HEK293 (cell line): ENCODE measurements around the gene SETDB2.
A peak's percentile ranks its signal among the peaks of the same experiment; 100 is the strongest.

Experiments
- BCL6B ChIP-seq: fragments of 450-650 bp; formaldehyde crosslinking; IDR thresholded peaks from 2 replicates; pipeline ENCODE4 v1.5.1; 2017; ENCODE audit warnings: missing biosample characterization, missing genetic modification characterization
- OSR2 ChIP-seq: fragments of 450-650 bp; formaldehyde crosslinking; IDR thresholded peaks from 2 replicates; pipeline ENCODE4 v1.5.1; 2016; ENCODE audit warnings: missing biosample characterization, missing genetic modification characterization
- PRDM10 ChIP-seq: fragments of 450-650 bp; formaldehyde crosslinking; IDR thresholded peaks from 2 replicates; pipeline ENCODE4 v1.5.1; 2016; ENCODE audit warnings: missing biosample characterization, missing genetic modification characterization
- PRDM2 ChIP-seq: fragments of 450-650 bp; formaldehyde crosslinking; IDR thresholded peaks from 2 replicates; pipeline ENCODE4 v1.5.1; 2016; ENCODE audit warnings: missing biosample characterization, missing genetic modification characterization, borderline replicate concordance
- RBAK ChIP-seq: fragments of 450-650 bp; formaldehyde crosslinking; IDR thresholded peaks from 2 replicates; pipeline ENCODE4 v1.5.1; 2016; ENCODE audit warnings: missing biosample characterization, missing genetic modification characterization
- SALL2 ChIP-seq: fragments of 450-650 bp; formaldehyde crosslinking; IDR thresholded peaks from 2 replicates; pipeline ENCODE4 v1.5.0; 2017; ENCODE audit warnings: missing biosample characterization, mild to moderate bottlenecking, missing genetic modification characterization, borderline replicate concordance
- SCRT1 ChIP-seq: fragments of 450-650 bp; formaldehyde crosslinking; IDR thresholded peaks from 2 replicates; pipeline ENCODE4 v1.5.1; 2016; ENCODE audit warnings: missing biosample characterization, missing genetic modification characterization, borderline replicate concordance
- YY1 ChIP-seq: fragments of 450-650 bp; formaldehyde crosslinking; IDR thresholded peaks from 2 replicates; pipeline ENCODE4 v1.5.1; 2018; ENCODE audit warnings: missing biosample characterization, missing genetic modification characterization
- ZBTB17 ChIP-seq: fragments of 450-650 bp; formaldehyde crosslinking; IDR thresholded peaks from 2 replicates; pipeline ENCODE4 v1.5.1; 2016; ENCODE audit warnings: missing biosample characterization, missing genetic modification characterization
- ZFP69B ChIP-seq: fragments of 450-650 bp; formaldehyde crosslinking; IDR thresholded peaks from 2 replicates; pipeline ENCODE4 v1.5.1; 2016; ENCODE audit warnings: missing biosample characterization, missing genetic modification characterization
- ZNF132 ChIP-seq: fragments of 450-650 bp; formaldehyde crosslinking; IDR thresholded peaks from 2 replicates; pipeline ENCODE4 v1.5.1; 2017; ENCODE audit warnings: missing biosample characterization, missing genetic modification characterization, borderline replicate concordance
- ZNF146 ChIP-seq: fragments of 450-650 bp; formaldehyde crosslinking; IDR thresholded peaks from 2 replicates; pipeline ENCODE4 v1.5.1; 2016; ENCODE audit warnings: missing biosample characterization, missing genetic modification characterization
- ZNF155 ChIP-seq: fragments of 450-650 bp; formaldehyde crosslinking; IDR thresholded peaks from 2 replicates; pipeline ENCODE4 v1.5.1; 2016; ENCODE audit warnings: missing biosample characterization, missing genetic modification characterization
- ZNF169 ChIP-seq: fragments of 450-650 bp; formaldehyde crosslinking; IDR thresholded peaks from 2 replicates; pipeline ENCODE4 v1.5.1; 2016; ENCODE audit warnings: missing biosample characterization, missing genetic modification characterization
- ZNF18 ChIP-seq: fragments of 450-650 bp; formaldehyde crosslinking; IDR thresholded peaks from 2 replicates; pipeline ENCODE4 v1.5.1; 2016; ENCODE audit warnings: missing biosample characterization, missing genetic modification characterization
- ZNF335 ChIP-seq: fragments of 450-650 bp; formaldehyde crosslinking; conservative IDR thresholded peaks from 2 replicates; pipeline ENCODE4 v1.5.1; 2016; ENCODE audit warnings: missing biosample characterization, missing genetic modification characterization
- ZNF426 ChIP-seq: fragments of 450-650 bp; formaldehyde crosslinking; IDR thresholded peaks from 2 replicates; pipeline ENCODE4 v1.5.1; 2017; ENCODE audit warnings: missing biosample characterization, missing genetic modification characterization, mild to moderate bottlenecking, inconsistent platforms, moderate library complexity
- ZNF488 ChIP-seq: fragments of 450-650 bp; formaldehyde crosslinking; IDR thresholded peaks from 2 replicates; pipeline ENCODE4 v1.5.1; 2016; ENCODE audit warnings: missing biosample characterization, missing genetic modification characterization
- ZNF571 ChIP-seq: fragments of 450-650 bp; formaldehyde crosslinking; IDR thresholded peaks from 2 replicates; pipeline ENCODE4 v1.5.0; 2017; ENCODE audit warnings: missing biosample characterization, missing genetic modification characterization
- ZNF776 ChIP-seq: fragments of 450-650 bp; formaldehyde crosslinking; IDR thresholded peaks from 2 replicates; pipeline ENCODE4 v1.5.0; 2017; ENCODE audit warnings: missing biosample characterization, missing genetic modification characterization, borderline replicate concordance
- TF ChIP-seq, protein P1 (sequence below): fragments of 450-650 bp; formaldehyde crosslinking; IDR thresholded peaks from 2 replicates; pipeline ENCODE4 v1.5.1; 2016; ENCODE audit warnings: missing biosample characterization, missing genetic modification characterization

Gene SETDB2

DNA sequence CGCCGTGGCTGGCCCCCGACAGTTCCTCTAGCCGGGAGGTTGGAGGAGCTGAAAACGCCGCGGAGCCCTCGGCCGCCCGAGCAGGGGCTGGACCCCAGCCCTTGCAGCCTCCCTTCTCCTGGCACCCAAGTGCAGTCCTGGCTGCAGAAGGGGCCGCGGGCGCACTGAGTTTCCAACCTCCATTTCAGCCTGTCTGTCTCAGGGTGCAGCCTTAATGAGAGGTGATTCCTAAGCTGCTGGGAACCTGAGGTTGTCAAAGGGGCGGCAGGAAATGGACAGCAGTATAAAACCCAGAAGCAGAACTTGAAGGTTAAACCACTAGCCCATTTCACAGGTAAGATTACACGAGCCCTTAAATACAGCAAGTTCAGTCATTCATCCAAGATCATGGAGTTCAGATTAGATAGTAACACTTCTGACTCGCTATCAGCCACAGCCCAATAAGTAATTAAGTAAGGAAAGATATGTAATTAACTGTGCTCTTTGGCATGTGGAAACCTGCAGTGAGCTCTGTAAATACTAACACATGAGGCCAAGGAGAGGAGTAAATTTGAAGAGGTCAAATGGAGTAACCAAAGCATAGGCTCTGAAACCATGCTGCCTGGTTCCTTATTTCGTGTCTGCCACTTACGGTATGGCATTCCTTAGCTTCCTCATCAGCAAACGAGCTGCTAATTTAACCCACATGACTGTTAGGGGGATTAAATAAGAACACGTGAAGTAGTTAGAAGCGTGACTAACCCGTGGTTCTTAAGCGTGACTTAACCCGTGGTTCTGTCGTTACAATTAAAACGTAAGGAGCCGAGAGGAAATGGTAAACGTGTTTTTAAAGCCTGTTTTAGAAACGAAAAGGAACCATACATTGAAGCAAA is 686 bp downstream of the SETDB2 start (continued):
- TF ChIP-seq BCL6B (tag by site-specific recombination) (no peak), SALL2 (no peak), ZNF132 (no peak), SCRT1 (no peak), ZNF169 (tag by site-specific recombination) (no peak), ZNF571 (tag by site-specific recombination) (no peak), ZNF335 (tag by site-specific recombination) (no peak), OSR2 (peak; percentile 99), YY1 (peak; percentile 56), PRDM10 (tag by site-specific recombination) (0 out of 2 replicates have a peak, but pooled peaks have one; percentile 38), PRDM2 (tag by site-specific recombination) (no peak), ZBTB17 (tag by site-specific recombination) (peak; percentile 14), ZNF155 (tag by site-specific recombination) (no peak), ZNF18 (no peak), RBAK (tag by site-specific recombination) (no peak), ZNF146 (0 out of 2 replicates have a peak, but pooled peaks have one; percentile 9), ZNF488 (no peak), ZFP69B (tag by site-specific recombination) (peak; percentile 49; the same call in 1 of the 2 replicates), ZNF426 (tag by site-specific recombination) (no peak), ZNF776 (tag by site-specific recombination) (no peak)
- TF ChIP-seq, protein P1, sequence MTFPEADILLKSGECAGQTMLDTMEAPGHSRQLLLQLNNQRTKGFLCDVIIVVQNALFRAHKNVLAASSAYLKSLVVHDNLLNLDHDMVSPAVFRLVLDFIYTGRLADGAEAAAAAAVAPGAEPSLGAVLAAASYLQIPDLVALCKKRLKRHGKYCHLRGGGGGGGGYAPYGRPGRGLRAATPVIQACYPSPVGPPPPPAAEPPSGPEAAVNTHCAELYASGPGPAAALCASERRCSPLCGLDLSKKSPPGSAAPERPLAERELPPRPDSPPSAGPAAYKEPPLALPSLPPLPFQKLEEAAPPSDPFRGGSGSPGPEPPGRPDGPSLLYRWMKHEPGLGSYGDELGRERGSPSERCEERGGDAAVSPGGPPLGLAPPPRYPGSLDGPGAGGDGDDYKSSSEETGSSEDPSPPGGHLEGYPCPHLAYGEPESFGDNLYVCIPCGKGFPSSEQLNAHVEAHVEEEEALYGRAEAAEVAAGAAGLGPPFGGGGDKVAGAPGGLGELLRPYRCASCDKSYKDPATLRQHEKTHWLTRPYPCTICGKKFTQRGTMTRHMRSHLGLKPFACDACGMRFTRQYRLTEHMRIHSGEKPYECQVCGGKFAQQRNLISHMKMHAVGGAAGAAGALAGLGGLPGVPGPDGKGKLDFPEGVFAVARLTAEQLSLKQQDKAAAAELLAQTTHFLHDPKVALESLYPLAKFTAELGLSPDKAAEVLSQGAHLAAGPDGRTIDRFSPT, result peak; percentile 41; the same call in 1 of the 2 replicates
